ENCODE data around the gene TMEM163.
A peak's percentile ranks its signal among the peaks of the same experiment; 100 is the strongest.
"Not testable (repeated sequence)": the region's sequence is repeated elsewhere in the genome, so short reads cannot be mapped to it uniquely, and the experiment has no call there.

Gene TMEM163

DNA sequence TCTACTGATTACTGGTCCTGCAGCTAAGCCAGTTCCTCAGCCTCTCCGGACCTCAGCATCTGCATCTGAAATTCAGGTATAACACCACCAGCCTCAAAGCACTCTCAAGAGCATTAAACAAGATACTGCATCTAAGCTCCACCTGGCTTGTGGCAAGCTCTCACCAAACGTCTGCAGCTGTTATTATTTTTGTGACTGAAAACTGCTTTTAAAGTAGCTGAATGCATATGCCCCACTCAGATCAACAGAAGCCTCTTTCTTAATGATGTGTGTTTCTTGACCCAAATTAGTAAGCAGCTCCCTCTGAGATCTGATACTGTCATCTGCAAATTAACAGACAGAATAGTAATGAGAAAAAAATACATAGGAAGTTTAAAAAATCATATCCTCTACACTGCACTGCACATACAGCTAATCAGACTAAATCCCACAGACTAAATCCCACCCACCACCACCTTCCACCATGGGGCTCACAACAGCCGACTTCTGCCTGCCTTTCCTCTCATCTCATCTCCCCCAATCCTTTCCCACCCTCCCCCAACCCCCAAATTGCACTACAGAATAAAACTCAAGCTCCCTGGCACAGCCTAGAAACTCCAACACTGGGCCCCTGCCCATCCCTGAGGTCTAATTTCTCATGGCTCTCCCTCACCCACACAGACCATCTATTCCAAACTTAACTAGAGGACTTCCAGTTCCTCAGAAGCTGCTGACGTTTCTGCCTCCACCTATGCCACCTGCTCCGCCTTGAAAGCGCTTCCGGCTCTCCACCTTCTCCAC lies 52.9 kb downstream of the TMEM163 start:
- DNase-seq (ENCODE audit: low read depth in 2 of 2) = no peak

- DNase-seq (ENCODE audit: low read depth in 2 of 2) = no peak
Measured at GRCh38 chr2:134663451-134664450, 55.0 kb downstream of the TMEM163 start.

DNA sequence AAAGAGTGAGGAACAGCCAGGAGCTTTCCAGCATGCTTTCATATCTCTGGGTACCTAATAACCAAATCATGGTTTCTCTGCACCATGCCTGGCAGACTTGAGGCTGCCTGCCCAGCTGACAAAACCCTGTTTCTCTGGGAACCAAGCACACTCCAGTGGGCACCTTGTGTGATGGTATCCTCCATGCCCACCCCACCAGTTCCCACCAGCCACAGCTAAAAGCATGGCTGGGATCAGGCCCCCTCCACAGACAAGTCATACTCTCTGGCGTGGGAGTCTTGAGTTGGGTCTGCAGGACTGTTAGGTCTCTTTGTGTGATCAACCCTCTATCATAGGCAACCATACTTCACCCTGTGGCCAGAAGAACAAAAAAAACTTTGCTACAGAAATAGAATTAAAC lies 56.0 kb downstream of the TMEM163 start:
- no peak for DNase-seq (ENCODE audit: low read depth in 2 of 2)

- DNase-seq (ENCODE audit: low read depth in 2 of 2) = no peak
Measured at GRCh38 chr2:134660626-134661402, 58.0 kb downstream of the TMEM163 start.

- no peak for DNase-seq (ENCODE audit: low read depth in 2 of 2)
Measured at GRCh38 chr2:134659724-134660123, 59.1 kb downstream of the TMEM163 start.

DNA sequence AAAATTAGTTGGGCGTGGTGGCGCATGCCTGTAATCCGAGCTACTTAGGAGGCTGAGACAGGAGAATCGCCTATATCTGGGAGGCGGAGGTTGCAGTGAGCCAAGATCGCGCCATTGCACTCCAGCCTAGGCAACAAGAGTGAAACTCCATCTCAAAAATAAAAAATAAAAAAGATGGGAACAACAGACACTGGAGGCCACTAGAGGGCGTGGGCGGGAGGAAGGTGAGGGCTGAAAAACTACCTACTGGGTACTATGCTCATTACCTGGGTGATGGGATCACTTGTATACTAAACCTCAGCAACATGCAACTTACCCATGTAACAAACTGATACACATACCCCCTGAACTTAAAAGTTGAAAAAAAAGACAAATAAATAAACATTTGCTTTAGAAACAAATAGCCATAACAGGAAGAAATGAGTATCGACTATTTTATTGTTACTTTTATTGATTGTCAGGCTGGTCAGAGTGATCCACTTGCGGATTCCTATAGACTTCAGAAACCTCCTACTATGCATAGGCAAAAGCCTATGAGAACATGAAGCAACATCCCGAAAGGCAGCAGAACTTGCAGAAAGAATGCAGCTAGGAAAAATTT lies 61.0 kb downstream of the TMEM163 start:
- no peak for DNase-seq (ENCODE audit: low read depth in 2 of 2)

GRCh38 chr2:134656391-134656790 lies 62.4 kb downstream of the TMEM163 start:
- not testable (repeated sequence) for DNase-seq (ENCODE audit: low read depth in 2 of 2)

GRCh38 chr2:134648586-134648985 lies 70.2 kb downstream of the TMEM163 start:
- no peak for DNase-seq (ENCODE audit: low read depth in 2 of 2)

DNA sequence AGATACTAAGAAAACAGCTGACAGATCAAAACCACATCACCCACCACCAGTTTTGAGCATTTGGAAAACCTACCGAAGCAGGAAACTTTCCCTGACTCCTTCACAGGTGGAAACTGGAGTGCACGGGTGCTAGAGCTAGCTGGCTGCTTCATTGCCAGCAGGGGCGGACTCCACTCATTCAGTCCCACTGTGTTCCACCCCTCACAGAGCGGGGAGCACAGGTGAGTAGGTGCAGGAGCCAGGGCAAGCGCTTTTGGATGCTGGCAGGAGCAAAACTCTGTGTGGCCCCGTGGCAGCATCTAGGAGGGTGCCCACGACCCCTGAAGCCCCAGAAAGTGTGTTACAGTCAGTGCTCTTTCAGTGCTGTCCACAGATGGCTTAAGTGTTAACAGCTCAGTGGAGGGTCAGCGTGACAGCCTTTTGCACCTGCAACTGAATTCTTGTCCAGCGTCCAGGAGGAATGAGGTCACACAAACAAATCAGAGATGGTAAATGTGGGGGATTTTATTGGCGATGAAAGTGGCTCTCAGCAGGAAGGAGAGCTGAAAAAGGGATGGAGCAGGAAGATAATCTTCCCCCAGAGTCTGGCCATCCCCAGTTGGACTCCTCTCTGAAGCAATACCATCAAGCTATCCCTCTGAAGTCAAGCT lies 71.1 kb downstream of the TMEM163 start:
- DNase-seq (ENCODE audit: low read depth in 2 of 2) = no peak

DNA sequence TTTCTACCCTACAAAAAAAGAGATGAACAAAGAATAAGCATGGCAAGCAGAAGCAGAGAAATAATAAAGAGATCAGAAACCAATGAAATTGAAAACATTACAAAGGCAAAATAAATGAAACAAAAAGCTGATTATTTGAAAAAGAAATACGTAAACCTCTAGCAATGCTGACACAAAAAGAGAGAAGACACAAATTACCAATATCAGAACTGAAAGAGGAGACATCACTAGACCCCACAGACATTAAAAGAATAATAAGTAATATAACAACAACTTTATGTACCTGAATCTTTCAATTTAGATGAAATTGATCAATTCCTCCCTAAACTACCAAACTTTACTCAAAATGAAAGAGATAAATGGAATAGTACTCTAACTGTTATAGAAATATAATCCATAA lies 75.9 kb downstream of the TMEM163 start:
- no peak for DNase-seq (ENCODE audit: low read depth in 2 of 2)

- DNase-seq (ENCODE audit: low read depth in 2 of 2) = no peak
Measured at GRCh38 chr2:134640494-134640893, 78.3 kb downstream of the TMEM163 start.

- no peak for DNase-seq (ENCODE audit: low read depth in 2 of 2)
Measured at GRCh38 chr2:134639265-134639664, 79.5 kb downstream of the TMEM163 start.

DNA sequence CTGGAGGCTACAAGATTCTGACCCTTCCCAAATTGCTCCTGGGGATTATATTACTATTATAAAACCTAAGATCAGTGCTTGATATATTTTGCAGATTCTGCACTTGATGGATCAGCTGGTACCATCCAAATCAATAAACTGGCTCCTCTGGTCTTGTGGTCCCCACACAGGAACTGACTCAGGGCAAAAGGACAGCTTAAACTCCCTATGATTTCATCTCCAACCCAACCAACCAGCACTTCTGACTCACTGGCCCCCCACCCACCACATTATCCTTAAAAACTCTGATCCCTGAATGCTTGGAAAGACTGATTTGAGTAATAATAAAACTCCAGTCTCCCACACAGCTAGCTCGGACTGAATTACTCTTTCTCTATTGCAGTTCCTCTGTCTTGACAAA lies 82.1 kb downstream of the TMEM163 start:
- DNase-seq (ENCODE audit: low read depth in 2 of 2) = no peak

GRCh38 chr2:134634054-134634753 lies 84.6 kb downstream of the TMEM163 start:
- no peak for DNase-seq (ENCODE audit: low read depth in 2 of 2)

- DNase-seq (ENCODE audit: low read depth in 2 of 2) = no peak
Measured at GRCh38 chr2:134630504-134631159, 88.2 kb downstream of the TMEM163 start.

GRCh38 chr2:134628453-134628852 lies 90.3 kb downstream of the TMEM163 start:
- DNase-seq (ENCODE audit: low read depth in 2 of 2) = no peak

DNA sequence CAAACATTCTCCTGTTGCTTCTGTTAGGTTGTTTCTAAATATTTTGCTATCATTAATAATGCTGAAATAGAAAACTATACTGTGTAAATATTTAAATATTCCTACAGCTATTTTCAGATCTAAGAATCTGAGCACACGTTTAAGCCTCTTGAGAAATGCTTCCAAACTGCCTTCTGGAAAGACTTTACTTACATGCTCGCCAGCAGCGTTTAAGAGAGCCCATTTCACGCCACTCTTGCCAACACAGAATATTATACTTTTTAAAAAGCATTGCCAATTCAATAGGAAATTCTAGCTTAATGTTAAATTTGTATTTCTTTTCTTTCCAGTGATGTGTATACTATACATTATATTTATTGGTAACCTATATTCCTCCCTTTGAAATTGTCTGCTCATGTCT lies 92.0 kb downstream of the TMEM163 start:
- no peak for DNase-seq (ENCODE audit: low read depth in 2 of 2)

DNA sequence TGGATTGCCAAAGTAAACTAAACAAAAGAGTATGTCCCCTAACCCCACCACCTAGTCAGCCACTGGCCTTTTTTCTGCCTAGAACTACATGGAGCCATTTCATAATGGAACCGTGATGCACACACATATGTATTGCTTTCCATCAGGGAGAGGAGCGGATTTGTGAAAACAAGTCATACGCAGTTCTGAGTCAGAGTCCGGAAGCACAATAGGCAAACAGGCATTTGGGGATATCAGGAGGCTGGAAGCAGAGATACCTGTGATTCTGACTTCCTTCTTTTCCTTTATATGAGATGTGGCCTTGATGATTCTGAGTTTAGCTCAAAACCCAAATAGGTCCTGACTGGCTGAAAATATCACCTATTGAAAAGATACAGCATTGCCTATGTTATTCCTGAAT lies 93.5 kb downstream of the TMEM163 start:
- DNase-seq (ENCODE audit: low read depth in 2 of 2) = no peak

- DNase-seq (ENCODE audit: low read depth in 2 of 2) = peak in 1 of 2 experiments; percentile 4
Measured at GRCh38 chr2:134623796-134624195, 95.0 kb downstream of the TMEM163 start.

DNA sequence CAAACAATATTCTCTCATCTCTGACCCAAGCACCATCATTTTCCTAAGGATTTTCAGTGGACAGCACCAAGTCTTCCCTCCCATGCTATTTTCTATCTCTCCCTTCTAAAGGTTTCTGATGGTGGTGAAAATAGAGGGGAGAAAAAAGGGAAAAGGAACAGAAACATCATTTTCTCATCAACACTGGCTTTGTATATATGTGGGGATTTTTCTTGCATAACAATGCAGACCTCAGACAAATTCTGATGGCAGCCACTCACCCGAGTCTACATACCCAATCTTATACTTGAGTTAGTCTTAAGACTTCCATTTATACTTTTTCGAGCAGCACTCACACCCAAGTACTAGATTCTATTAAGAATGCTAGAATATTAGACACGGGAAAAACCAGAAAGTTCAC lies 95.8 kb downstream of the TMEM163 start:
- no peak for DNase-seq (ENCODE audit: low read depth in 2 of 2)
